Loucy (cell line): Measurements from ENCODE around the gene ACTG1.
A peak's percentile ranks its signal among the peaks of the same experiment; 100 is the strongest.

Experiments used
- H2AFZ ChIP-seq: fragments of 200-600 bp; sonication (generic); 2 replicates; pipeline ENCODE4 v1.6.0; 2016; ENCODE audit warnings: antibody characterized with exemption, mild to moderate bottlenecking, low read length, moderate library complexity
- H3F3A ChIP-seq: fragments of 200-600 bp; 2 replicates; pipeline ENCODE4 v1.6.0; 2016; ENCODE audit warnings: antibody characterized with exemption, low read depth, mild to moderate bottlenecking
- H3K27me3 ChIP-seq: fragments of 200-600 bp; sonication (generic); 2 replicates; pipeline ENCODE4 v1.6.1; 2014; ENCODE audit warnings: low read length, mild to moderate bottlenecking; ENCODE audit not compliant: insufficient read depth, poor library complexity, severe bottlenecking
- H3K36me3 ChIP-seq: fragments of 200-600 bp; sonication (generic); 2 replicates; pipeline ENCODE4 v1.6.1; 2016; ENCODE audit warnings: low read length; ENCODE audit not compliant: insufficient read depth
- H3K4me1 ChIP-seq: fragments of 200-600 bp; sonication (generic); 2 replicates; pipeline ENCODE4 v1.5.1; 2014; ENCODE audit warnings: low read length, mild to moderate bottlenecking; ENCODE audit not compliant: insufficient read depth, poor library complexity, severe bottlenecking
- H3K4me2 ChIP-seq: fragments of 200-600 bp; sonication (generic); 2 replicates; pipeline ENCODE4 v1.6.0; 2014; ENCODE audit warnings: antibody characterized with exemption, low read length, low read depth, mild to moderate bottlenecking; ENCODE audit not compliant: poor library complexity, severe bottlenecking
- H3K4me3 ChIP-seq: fragments of 200-600 bp; sonication (generic); 2 replicates; pipeline ENCODE4 v1.5.1; 2014; ENCODE audit warnings: low read length, mild to moderate bottlenecking, mixed read lengths; ENCODE audit not compliant: poor library complexity, severe bottlenecking
- H3K79me2 ChIP-seq: fragments of 200-600 bp; sonication (generic); 2 replicates; pipeline ENCODE4 v1.6.1; 2014; ENCODE audit warnings: low read length; ENCODE audit not compliant: insufficient read depth
- H3K9ac ChIP-seq: fragments of 200-600 bp; sonication (generic); 2 replicates; pipeline ENCODE4 v1.6.0; 2014; ENCODE audit warnings: mild to moderate bottlenecking, low read depth, low read length, moderate library complexity; ENCODE audit not compliant: poor library complexity, severe bottlenecking
- H3K9me2 ChIP-seq: fragments of 200-600 bp; sonication (generic); replicated peaks from 2 replicates; pipeline ENCODE4 v1.6.1; 2016; ENCODE audit warnings: low read depth, low read length, mixed read lengths
- H3K9me3 ChIP-seq: fragments of 200-600 bp; sonication (generic); 2 replicates; pipeline ENCODE4 v1.6.1; 2014; ENCODE audit warnings: mild to moderate bottlenecking, antibody characterized with exemption, low read length, low read depth; ENCODE audit not compliant: insufficient read depth
- H4K20me1 ChIP-seq: fragments of 200-600 bp; sonication (generic); 2 replicates; pipeline ENCODE4 v1.6.0; 2014; ENCODE audit warnings: antibody characterized with exemption, low read length, mild to moderate bottlenecking; ENCODE audit not compliant: insufficient read depth, poor library complexity, severe bottlenecking
- CTCF ChIP-seq: fragments of 200-600 bp; sonication (generic); conservative IDR thresholded peaks from 2 replicates; pipeline ENCODE4 v1.5.1; 2014; ENCODE audit warnings: mild to moderate bottlenecking, antibody characterized with exemption, low read length
- EZH2phosphoT487 ChIP-seq: fragments of 200-600 bp; IDR thresholded peaks from 2 replicates; pipeline ENCODE4 v1.6.1; 2018; ENCODE audit warnings: antibody characterized with exemption, mild to moderate bottlenecking, moderate library complexity, borderline replicate concordance

ACTG1 gene

GRCh38 chr17:81489012-81489997, 23.3 kb downstream of the ACTG1 start:
- H3K4me3 ChIP-seq = peak overlapping the region; percentile 93
- no peaks in the 10 kb centered on the region for H3K9me2 ChIP-seq
- H4K20me1 ChIP-seq = no peaks in the 10 kb centered on the region
- H3K4me2 ChIP-seq = peak overlapping the region; percentile 98
- peaks cover 47% of the 10 kb centered on the region for H3K79me2 ChIP-seq
- no peaks in the 10 kb centered on the region for H3K36me3 ChIP-seq
- H3K4me1 ChIP-seq = peaks cover 62% of the 10 kb centered on the region
- peaks cover 9% of the 10 kb centered on the region; the same call in 1 of the 2 replicates for H3F3A ChIP-seq
- no peak overlapping the region for H2AFZ ChIP-seq
- H3K27me3 ChIP-seq = no peaks in the 10 kb centered on the region
- no peaks in the 10 kb centered on the region for H3K9me3 ChIP-seq
- TF ChIP-seq EZH2phosphoT487 = no peak
- no peak for TF ChIP-seq CTCF
- H3K9ac ChIP-seq = peak overlapping the region; percentile 99

GRCh38 chr17:81488276-81488860, 24.2 kb downstream of the ACTG1 start:
- Histone ChIP-seq H3K4me2 (peak overlapping the region; percentile 98), H3K79me2 (peaks cover 55% of the 10 kb centered on the region), H3K9me2 (no peaks in the 10 kb centered on the region), H2AFZ (peak overlapping the region; percentile 49; the same call in 1 of the 2 replicates), H3K9me3 (no peaks in the 10 kb centered on the region), H3K4me1 (peaks cover 61% of the 10 kb centered on the region), H3K9ac (peak overlapping the region; percentile 99), H3K4me3 (peak overlapping the region; percentile 93), H4K20me1 (no peaks in the 10 kb centered on the region), H3K27me3 (no peaks in the 10 kb centered on the region), H3F3A (peaks cover 9% of the 10 kb centered on the region; the same call in 1 of the 2 replicates), H3K36me3 (no peaks in the 10 kb centered on the region)
- TF ChIP-seq CTCF = no peak
- no peak for TF ChIP-seq EZH2phosphoT487

GRCh38 chr17:81487487-81488275, 24.9 kb downstream of the ACTG1 start:
- H3K27me3 ChIP-seq = no peaks in the 10 kb centered on the region
- H3K9ac ChIP-seq = peak overlapping the region; percentile 99
- H3K79me2 ChIP-seq = peaks cover 61% of the 10 kb centered on the region
- no peaks in the 10 kb centered on the region for H3K9me2 ChIP-seq
- H3K4me3 ChIP-seq = peak overlapping the region; percentile 93
- H3K4me1 ChIP-seq = peaks cover 67% of the 10 kb centered on the region
- peak overlapping the region; percentile 68 for H2AFZ ChIP-seq
- peaks cover 9% of the 10 kb centered on the region; the same call in 1 of the 2 replicates for H3F3A ChIP-seq
- peak overlapping the region; percentile 98 for H3K4me2 ChIP-seq
- H4K20me1 ChIP-seq = no peaks in the 10 kb centered on the region
- H3K9me3 ChIP-seq = no peaks in the 10 kb centered on the region
- no peaks in the 10 kb centered on the region for H3K36me3 ChIP-seq
- no peak for TF ChIP-seq CTCF
- TF ChIP-seq EZH2phosphoT487 = no peak
